NCI-H187 treated with DMSO at 0.1 percent for 48 hours (cell line): ENCODE results near the gene ELAC1.
"Not testable (repeated sequence)": the region's sequence is repeated elsewhere in the genome, so short reads cannot be mapped to it uniquely, and the experiment has no call there.

Experiments used
- DNase-seq: peaks from one replicate; lab custom pipeline; 2025; lab: John Stamatoyannopoulos, UW

ELAC1 gene

DNA sequence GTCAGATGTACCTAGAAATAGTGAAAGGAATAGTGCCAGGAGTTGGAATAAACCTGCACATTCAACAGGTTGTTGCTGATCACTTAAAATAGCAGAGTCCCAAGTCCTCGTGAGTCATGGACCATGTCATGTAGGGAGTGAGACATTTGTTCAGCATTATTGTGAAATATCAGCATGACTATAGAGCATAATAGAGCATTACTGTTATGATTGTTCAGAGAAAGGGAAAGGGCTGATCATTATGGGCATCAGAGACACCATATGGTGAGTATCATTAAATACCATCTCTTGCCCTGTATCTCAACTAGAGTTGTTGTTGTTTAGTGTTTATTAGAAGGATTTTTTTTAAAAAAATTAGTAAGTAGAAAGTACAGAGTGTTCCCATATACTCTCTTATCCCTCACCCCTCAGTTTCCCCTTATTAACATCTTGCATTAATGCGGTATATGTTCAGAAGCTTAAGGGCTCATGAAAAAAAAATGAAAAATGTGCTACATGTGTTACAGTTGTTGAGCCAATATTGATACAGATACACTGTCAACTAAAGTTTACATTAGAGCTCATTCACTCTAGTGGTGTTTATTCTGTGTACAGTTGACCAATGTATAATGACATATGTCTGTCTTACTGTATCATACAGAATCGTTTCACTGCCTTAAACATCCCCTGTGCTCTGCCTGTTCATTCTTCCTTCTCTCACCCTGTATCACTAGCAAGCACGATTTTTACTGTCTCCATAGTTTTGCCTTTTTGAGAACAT, 5.7 kb downstream of the ELAC1 start:
- DNase-seq = no peak

DNA sequence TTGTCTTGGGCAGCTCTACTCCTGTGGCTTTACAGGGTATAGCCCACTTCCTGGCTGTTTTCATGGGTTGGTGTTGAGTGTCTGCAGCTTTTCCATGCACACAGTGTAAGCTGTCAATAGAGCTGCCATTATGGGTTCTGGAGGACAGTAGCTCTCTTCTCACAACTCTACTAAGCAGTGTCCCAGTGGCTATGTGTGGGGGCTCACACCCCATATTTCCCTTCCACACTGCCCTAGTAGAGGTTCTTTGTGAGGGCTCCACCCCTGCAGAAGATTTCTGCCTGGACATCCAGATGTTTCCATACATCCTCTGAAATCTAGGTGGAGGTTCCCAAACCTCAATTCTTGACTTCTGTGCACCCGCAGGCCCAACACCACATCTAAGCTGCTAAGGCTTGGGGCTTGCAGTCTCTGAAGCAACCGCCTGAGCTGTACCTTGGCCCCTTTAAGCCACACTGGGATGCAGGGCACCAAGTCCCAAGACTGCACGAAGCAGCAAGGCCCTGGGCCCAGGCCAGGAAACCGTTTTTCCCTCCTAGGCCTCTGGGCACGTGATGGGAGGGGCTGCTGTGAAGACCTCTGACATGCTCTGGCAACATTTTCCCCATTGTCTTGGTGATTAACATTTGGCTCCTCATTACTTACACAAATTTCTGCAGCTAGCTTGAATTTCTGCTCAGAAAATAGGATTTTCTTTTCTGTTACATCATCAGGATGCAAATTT, 9.4 kb downstream of the ELAC1 start:
- no peak for DNase-seq

DNA sequence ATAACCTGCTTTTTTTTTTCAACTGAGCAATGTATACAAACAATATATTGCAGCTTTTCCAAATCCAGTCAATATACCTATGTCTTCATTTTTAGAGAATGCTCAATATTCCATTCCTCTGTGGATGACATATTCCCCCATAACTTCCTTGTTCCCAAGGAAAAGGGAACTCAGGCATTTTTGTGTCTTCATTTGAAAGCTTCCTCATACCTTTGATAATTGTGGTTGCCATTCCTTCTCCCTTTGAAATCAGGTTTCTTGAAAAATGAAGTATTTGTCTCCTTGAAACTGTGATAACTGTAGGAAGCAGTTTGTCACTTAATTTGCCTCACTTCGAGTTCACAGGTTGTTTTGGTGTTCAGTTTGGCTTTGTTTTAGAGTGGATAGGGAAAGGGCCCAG, 13.5 kb downstream of the ELAC1 start:
- no peak for DNase-seq

DNA sequence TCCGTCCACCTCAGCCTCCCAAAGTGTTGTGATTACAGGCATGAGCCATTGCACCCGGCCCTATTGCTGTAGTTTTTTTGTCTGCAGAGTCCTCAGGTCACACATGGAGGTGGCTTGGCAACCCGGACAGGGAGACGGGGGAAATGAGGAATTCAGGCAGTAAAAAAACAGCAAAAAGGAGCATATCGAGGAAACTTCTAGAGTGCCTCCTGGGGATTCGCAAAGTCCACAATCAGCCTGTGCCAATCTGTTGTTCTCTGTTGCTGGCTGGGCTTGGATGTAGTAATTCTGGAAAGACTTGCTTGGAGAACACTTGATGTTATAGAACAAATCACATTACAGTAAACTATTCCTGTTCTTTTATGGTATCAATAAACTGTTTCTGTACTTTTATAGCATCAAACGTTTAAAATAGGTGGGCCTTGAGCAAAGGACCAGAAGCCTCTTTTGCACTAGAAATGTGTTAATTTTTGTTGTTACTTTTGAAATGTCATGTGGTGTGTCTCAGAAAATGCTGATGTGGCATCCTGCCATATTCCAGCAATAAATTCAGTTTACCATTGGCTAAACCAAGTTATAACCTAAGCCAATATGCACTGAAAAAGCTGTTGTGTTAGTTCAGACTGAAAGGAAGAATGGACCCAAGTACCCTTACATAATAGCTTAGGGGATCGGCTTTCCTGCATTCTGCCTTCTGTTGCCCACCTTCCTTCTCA, 14.4 kb downstream of the ELAC1 start:
- DNase-seq = no peak

DNA sequence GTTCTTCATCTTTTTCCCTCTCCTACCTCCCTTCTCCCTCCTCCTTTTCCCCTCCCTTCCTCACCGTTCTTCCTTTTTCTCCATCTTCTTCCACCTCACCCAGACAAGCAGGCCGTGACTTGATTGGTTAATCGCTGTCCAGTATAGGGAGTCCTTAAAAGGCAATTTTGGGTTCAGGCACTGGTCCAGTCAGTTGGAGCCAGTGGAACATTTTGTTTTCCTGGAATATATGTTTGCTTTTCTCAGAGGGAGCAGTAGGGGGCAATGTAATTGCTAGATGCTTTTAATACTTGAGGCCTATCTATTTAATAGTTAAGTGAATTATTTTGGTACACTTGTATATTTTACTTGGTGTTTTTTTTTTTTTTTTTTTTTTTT, 15.0 kb downstream of the ELAC1 start:
- DNase-seq = no peak

DNA sequence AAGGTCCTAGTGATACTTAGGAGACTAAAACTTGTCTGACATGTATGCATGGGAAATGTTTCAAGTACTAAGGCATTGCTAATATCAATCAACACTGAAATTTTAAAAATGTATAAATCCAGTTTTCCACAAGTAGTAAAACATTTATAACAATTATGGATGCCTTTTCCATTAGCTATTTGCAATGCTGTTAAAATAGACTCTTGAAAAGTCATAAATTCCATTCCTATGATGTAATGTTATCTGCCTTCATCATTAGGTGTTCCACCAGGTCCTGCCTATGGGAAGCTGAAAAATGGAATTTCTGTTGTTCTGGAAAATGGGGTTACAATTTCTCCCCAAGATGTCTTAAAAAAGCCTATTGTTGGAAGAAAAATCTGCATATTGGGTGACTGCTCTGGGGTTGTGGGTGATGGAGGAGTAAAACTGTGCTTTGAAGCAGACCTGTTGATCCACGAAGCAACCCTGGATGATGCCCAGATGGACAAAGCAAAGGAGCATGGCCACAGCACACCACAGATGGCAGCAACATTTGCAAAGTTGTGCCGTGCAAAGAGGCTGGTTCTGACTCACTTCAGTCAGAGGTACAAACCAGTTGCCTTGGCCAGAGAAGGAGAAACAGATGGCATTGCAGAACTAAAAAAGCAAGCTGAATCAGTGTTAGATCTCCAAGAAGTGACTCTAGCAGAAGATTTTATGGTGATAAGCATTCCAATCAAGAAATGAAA, 18.7 kb downstream of the ELAC1 start:
- no peak for DNase-seq

DNA sequence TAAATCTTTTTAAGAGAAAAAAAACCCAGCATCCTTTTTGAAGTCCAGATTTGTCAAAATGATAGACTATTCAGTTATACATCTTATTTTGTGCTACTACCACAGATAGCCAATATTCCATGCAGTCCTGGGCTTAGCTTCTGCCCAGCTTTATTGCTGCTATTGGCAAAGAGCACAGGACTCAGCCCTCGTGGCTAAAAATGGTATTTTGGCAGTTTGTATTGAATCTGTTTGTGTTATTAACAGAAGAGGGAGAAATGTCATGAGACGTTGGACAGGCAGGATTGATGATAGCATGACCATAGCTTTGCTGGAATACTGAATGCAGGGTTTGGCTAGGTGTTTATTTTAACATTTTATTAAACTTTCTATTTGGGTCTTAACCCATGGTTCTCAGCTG, 19.4 kb downstream of the ELAC1 start:
- no peak for DNase-seq

DNA sequence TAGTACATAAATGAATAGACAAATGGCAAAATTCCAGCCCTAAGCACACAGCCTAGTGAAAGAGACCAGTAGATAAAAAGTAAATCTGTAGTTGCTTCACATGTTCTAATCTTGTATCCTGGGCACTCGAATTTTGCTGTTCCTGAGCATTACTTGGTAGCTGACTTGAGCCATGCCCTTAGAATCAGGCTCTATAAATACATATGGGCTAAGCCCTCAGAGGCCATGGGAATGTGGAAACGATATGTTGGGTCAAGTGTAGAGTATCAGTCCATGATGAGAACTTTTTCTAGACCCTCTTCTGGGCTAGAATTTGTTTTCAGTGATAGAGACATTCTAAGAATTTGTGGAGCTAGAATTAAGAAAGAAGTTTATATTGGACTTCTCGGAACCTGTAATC, 21.9 kb downstream of the ELAC1 start:
- no peak for DNase-seq

DNA sequence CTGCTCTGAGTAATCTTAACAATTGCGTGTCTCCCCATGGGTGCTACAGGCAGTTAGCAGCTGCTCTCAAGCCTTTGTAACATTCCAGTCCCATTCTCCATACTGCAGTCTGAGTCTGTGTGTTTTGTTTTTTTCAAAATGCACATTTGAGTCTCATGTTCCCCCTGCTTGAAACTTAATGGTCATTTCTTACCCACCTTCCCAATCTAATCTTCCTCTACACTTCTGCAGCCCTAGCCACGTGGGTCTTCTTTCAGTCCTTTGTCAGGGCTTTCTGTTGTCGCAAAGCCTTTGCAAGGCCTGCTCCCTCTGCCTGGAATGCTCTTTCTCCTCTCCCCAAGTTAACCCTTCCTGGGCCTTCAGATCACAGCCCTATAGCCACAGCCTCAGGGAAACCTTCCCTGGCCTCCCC, 24.5 kb downstream of the ELAC1 start:
- no peak for DNase-seq

DNA sequence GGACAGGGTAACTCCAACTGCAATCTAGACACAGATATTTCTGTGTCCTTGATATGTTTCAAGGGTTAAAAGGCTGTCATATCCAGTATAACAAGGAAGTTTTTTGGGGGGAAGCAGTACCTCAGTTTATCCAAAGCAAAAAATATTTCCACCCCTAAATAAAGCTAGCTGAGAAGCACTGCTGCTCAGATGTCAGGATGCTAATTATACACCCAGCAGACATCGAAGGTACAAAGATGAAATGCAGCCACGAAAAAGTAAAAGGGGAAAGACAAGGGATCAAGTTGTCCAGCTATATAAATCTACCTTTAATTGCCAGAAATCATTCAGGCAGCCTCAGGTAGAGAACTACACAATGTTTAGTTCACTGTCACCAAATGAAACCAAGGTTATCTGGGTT, 26.2 kb downstream of the ELAC1 start:
- no peak for DNase-seq

DNA sequence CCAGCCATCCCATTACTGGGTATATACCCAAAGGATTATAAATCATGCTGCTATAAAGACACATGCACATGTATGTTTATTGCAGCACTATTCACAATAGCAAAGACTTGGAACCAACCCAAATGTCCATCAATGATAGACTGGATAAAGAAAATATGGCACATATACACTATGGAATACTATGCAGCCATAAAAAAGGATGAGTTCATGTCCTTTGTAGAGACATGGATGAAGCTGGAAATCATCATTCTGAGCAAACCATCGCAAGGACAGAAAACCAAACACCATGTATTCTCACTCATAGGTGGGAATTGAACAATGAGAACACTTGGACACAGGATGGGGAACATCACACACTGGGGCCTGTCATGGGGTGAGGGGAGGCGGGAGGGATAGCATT, 35.3 kb downstream of the ELAC1 start:
- not testable (repeated sequence) for DNase-seq

DNA sequence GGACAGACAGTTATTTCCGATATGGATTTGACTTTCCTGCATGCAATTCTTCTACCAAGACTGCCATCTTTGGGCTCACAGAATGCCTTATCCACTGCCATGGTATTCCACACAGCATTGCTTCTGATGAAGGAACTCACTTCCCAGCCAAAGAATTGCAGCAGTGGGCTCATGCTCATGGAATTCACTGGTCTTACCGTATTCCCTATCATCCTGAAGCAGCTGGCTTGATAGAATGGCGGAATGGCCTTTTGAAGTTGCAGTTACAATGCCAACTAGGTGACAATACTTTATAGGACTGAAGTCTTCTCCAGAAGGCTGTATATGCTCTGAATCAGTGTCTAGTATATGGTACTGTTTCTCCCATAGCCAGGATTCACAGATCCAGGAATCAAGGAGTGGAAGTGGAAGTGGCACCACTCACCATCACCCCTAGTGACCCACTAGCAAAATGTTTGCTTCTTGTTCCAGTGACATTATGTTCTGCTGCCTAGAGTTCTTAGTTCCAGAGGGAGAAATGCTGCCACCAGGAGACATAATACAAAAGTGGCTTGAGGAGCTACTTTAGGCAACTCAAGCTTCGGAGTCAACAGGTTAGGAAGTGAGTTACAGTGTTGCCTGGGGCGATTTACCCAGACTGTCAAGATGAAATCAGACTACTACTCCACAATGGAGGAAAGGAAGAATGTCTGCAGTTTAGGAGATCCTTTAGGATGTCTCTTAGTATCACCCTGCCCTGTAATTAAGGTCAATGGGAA, 38.4 kb downstream of the ELAC1 start:
- DNase-seq = no peak

DNA sequence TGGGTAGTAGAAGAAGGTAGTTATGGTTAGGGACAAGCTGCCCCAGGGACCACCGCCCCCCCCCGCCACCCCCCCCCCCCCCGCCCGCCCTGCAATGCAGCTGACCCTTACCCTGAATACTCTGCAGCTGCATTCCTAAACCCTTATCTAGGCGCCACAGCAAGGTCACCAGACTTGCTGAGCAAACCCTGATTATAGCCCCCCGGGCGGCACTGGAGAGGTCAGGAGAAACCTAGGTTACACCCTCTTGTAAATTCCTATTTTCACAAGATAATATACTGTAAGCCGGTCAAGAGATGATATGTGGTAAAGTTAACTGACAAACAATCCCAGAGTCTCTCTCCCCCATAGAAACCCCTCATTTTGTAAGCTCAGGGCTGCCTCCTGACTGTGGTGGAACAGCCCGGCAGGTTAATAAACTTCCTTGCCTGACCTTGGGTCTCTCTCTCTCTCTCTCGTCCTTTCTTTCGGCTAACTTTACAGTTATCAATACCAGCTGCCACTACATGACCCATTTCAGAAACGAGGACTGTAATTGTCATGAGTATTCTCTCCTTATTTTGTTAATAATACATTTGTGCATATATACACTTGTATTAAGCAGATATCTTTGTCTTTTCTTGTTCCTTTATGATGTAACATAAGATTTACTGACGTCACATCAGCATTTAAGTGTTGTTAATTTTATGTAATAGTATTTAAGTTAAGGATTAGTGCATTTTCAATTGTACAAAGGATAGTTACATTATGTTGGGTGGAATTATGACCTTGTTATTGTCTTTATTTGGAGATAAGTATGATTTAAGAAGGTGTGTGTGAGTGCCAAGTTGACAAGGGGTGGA, 39.3 kb downstream of the ELAC1 start:
- no peak for DNase-seq

DNA sequence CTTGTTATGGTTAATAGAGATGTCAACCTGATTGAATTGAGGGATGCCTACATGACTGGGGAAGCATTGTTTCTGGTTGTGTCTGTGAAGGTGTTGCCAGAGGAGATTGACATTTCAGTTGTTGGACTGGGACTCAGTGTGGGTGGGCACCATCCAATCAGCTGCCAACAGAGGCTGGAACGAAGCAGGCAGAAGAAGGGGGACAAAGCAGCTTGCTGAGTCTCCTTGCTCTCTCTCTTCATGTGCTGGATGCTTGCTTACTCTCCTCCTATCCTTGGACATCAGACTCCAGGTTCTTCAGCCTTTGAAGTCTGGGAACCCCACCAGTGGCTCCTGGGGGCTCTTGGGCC, 39.9 kb downstream of the ELAC1 start:
- no peak for DNase-seq

DNA sequence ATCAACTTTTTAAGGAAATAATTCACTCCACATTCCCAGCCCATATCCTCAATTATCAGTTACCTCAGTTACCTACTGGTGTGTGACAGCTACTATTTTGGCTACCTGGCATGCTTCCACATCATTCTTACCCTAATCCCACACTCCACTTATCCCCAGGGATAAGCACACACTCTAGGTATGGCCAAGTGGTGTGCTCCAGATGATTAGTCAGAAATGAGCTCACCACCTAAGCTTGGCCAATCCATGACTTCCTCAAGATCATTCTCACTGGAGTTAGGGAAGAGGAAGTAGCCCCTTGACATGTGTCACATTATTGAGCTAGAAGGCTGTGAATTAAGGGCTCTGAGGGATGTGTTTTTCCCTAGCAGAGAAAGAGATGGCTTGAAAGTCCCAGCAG, 41.2 kb downstream of the ELAC1 start:
- DNase-seq = no peak

DNA sequence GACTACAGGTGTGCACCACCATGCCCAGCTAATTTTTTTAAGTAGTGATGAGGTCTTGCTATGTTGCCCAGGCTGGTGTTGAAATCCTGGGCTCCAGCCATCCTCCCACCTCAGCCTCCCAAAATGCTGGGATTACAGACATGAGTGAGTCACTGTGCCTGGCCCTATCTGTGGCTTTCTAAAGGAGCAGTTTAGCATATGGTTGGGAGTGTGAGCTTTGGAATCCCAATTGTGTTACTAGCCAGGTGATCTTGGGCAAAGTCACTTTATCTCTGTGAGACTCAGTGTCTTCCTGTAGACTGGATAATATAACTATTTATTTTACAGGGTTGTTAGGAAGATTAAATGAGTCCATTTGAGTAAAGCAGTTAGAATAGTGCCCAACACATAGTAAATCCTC, 42.4 kb downstream of the ELAC1 start:
- DNase-seq = no peak

DNA sequence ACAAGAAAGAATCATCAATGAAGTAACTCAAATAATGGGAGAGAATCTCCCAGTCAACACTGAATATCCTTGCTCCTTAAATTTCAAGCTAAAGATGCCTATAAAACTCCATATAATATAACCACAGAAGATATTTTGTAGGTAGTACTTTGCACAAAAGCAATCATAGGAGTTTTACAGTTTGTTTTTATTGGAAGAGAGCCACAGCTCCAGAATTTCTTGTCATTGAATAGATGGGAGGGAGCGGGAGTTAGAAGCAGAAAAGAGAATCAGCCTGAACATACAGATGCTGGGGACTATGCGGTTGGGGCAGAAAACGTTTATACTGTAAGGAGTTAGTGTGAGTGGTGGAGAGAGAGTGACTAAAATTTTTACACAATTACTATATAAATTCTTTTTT, 43.9 kb downstream of the ELAC1 start:
- no peak for DNase-seq

DNA sequence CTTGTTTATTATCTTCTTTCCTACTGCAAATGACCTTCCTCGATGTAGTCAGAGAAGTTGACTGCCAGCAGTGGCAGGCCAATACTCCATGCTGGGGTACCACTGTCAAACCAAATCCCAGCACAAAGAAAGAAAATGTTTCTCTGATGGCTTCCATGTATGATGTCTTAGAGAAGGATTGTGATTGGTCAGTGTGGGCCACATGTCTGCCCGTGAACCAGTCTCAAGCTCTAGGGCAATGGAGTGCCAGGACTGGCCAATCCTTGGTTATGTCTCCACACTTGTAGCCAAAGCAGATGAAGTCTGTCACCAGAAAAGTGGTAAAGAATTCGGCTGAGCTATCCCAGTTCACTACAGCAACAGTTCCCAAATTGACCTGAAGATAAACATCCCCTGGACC, 44.6 kb downstream of the ELAC1 start:
- DNase-seq = no peak

DNA sequence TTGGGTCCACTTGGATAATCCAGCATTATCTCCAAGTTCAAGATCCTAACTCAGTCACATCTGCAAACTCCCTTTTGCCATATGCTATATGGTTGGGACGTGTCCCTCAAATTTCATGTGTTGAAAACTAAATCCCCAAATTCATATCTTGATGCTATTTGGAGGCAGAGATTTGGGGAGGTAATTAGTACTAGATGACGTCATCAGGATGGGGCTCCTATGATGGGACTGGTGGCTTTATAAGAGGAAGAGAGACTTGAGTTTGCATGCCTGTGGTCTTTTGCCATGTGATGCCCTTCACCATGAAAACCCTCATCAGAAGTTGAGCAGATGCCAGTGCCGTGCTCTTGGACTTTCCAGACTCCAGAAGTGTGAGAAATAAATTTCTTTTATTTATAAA, 45.4 kb downstream of the ELAC1 start:
- no peak for DNase-seq

DNA sequence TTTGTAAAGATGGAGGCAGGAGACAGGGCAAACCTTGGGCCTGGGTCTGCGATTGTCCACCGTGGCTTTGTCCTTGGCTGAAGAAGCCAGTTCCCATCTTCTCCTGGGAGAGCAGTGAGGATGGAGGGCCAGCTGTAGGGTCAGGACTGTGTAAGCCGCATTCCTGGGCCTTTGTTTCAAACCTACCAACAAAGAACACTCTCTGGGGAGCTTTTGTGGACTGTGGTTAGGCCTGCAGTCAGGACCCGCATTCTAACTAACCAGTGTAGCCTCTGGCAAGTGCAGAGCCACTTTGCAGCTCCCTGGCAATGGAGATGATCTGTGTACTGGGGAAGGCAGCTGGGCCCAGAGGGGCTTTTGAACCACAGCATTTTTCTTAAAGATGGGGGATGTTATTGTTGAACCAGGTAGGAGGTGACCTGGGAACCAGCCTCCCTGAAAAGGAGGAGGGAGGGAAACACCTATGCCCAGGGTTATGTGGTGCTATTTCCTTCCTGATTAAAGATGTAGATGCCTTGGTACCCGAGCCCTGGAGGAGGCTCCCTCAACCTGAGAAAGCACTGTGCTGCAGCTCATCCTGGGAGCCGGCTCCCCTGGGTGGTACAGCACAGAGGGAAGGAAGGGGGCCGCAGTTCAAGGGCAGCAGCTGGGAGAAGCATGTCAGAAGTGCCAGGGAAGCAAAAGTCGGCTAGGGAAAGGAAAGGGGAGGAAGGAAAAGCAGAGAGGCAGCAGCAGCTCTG, 49.5 kb downstream of the ELAC1 start:
- no peak for DNase-seq
